NCI-H524 (cell line): ENCODE data around the gene NRG3.
A peak's percentile ranks its signal among the peaks of the same experiment; 100 is the strongest.

ENCODE experiments used
- DNase-seq, 2 experiments: peaks; one replicate each; lab custom pipeline; 2025; lab: John Stamatoyannopoulos, UW

The NRG3 gene

DNA sequence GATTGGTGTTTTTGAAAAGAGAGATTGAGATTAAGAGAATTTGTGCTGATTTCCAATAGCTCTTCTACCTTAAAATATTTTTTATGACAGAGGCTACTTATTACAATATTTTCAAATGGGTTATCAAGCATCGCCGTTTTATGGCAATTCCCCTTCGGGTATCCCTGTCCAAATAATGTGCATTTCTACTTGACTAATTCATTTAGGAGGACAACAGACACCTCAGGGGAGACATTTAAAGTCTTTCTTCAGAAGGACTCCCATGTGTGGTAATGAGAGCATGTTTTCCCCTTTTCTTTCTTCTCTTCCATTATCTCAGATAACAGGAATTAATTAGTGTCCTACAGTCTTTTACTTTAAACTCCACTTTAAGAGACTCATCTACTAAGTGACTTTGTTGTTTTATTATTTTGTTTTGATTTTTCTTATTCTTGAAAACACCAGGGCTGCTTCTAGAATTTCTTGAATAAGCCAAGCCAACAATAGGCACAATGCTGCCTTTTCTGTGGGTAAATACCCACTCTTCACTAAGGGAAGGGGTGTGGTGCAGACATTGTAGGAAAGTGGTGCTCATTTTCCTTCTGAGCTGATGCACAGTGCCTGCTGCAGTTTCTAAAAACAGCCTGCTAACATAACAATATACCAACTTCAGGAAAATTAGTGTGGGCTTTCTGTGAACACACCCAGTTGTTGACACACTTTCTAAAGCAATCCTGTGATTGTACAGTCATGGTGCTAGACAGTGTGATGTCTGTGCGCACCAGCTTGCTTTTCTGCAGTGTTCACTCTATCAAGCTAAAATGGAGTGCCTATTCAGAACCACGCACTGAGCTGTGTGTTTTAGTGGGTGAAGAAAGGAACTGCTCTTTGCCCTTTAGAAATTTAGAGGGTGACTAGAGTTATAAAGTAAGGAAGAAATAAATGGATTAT lies 597.7 kb downstream of the NRG3 start:
- DNase-seq = no peak

DNA sequence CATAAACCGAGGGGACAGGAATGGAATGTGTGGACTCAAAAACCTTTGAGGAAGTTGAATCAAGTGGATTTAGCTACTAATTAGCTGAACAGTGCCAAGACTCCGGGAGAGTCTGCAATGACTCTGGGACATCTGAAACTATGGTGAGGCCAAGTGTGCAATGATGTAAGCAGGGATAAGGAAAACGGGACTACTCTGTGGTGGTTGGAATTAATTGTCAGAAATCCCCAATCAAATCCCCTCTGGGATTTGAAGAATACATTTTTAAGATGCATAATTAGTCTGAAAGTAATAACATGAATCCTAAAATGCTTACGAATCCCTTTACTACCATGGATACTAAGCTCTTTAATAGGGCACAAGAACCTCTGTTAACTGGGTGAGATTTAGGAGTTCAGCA lies 602.8 kb downstream of the NRG3 start:
- DNase-seq = peak; percentile 32 to 51

DNA sequence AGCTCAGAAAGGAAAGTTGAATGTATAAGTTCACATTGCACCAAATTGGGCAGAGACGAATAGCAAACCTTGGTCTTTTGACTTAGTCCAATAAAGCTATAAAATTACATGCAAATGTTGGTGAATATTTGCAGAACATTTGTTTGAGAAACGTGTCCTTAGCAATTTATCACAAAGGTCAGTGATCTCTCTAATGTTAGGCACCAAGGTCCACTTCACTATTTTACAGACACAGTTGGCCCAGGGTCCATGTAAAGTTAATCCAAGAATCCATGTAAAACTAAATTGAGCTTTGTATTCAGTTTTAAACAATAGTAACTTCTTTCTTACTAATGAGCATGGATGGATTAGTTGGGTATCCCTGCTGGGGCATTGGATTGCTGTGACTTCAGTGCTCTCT lies 617.7 kb downstream of the NRG3 start:
- no peak for DNase-seq

DNA sequence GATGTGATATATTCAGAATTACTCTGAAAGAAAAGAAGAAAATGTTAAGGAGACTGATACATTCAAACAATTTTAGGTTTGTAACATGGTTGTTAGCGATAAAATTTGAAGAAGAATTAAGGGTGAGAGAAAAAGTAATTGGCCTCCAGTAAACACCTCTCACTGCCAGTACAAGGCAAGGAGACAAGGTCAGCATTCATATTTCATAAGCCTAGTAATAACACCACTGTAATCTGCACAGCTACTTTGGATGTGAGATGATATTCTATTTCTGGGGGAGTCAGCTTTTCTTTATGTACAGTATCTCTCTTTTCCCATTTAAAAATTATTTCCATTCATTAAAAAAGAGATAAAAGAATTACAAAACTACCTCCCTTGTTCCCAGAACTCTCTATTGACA lies 621.1 kb downstream of the NRG3 start:
- no peak for DNase-seq

DNA sequence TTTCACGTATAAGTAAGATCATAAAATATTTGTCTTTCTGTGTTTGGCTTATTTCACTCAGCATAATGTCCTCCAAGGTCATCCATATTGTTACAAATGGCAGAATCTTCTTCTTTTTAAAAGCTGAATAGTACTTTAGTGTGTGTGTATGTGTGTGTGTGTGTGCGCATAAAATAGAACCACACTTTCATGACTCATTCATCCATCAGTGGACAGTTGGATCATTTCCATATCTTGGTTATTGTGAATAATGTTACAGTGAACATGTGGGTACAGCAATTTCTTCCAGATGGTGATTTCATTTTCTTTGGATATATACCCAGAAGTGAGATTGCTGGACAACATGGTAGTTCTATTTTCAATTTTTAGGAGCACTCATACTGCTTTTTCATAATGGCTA lies 622.4 kb downstream of the NRG3 start:
- no peak for DNase-seq

DNA sequence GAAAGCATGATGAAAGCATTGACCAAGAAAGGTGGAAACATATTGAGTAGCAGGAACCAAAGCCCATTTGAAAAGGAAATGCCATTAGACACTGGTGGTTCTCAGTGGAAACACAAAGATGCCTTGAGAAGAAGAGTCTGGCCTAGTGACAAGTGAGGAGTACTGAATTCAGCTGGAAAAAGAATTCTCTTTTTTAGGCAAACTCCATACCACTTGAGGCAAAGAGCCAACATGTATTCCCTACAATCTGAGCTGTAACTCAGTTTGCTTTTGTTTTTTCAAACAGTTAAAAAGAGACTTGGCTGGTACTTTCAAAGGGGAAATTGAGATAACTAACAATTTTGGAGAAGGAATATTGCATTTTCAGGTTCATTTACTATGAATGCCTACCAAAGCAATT lies 624.0 kb downstream of the NRG3 start:
- DNase-seq = no peak

DNA sequence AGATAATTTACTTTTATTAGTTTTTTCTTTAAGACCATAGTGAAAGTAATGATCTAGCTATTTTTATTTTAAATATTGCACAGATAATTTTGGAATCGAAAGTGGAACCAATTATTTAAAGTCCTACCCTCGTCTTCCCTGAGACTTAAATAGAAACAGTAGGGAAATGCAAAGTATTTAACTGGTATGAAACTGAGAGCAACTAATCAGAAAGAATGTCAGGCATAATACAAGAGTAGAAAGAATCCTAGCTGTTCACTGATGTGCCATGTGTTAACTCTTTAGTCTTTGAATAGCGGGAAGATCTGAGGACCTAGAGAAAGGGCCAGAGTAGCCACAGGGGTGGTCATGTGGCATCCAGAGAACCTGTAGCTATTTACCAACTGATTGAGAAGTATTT lies 630.0 kb downstream of the NRG3 start:
- no peak for DNase-seq

DNA sequence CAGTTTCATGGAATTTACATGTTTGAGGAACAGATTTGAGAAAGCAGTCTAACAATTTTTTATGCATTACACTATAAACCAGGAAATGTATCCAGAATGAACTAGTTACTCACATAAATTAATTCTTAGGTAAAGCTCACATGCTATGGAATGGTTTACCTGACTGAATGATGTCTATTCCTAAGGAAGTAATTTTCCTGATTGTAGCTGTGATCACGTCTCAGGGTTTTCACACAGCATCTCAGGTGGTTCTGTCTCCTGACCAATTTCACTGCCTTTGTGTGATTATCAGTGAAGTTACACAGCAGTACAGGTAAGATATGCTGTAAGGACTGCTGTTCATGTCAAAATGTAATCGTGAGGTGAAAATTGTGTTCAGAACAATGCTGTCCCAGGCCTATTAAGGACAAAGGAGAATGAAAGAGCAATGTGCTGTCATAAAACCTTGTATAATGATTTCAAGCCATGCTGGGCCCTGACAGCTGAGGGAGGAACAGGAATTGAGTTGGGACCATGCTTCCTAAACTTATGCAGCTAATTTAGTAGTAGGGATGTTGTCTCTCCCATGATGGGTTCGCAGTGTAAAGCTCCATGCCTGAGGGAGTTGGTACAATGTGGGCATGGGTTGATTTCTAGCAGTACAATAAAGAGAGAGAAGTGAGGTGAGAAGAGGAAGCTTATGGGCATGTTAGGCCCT lies 631.8 kb downstream of the NRG3 start:
- no peak for DNase-seq

DNA sequence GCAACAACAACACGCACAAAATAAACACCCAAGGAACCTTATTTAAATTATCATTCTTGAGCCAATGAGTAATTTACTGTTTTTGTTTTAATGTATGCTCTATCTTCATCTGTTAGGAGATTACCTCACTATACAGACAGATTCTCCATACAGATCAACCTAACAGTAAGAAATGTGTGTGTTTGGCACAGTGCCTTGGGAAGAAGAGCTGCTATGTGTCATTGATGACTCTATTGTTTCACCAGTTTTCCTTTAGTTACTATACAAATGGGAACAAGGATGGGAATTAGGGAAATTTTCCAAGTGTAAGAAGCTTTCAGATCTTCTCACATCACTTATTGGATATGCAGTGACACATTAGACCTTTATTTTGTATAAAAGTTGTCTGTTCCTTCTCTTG lies 640.3 kb downstream of the NRG3 start:
- no peak for DNase-seq

DNA sequence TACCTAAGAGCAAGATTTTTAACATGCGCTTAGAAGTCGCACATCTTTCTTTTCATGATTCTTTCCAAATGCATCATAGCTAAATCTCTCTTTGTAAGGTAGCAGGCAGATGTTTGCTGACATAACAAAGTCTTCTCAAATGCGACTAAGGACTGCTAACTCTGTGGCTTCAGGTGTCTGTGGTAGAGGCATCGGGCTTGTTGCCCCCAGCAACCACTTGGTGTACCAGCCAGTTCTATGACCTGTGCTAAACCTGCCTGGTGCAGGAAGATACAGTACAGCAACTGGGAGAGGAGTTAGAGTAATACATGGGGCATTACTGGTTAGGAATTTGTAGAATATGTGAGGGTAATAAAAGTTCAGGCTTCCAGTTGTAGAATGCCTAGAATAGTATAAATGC lies 654.1 kb downstream of the NRG3 start:
- DNase-seq = no peak

DNA sequence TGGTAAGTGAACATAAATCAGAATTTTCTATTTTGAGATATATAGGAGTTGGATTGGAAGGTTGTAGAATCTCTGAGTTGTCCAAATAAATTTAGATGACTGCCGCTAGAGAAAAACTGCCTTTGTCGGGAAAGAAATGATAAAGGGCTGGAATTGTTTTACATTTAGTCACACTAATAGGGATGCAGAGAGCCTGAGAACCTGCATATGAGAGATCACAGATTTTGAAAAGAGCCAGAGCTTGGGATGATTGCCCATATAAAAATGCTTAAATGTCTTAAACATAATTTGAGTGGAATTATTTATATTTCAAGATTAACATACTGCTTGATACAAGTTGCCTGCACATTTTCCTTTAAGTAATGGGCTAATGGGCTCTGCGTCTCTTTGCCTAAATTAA lies 660.5 kb downstream of the NRG3 start:
- DNase-seq = no peak

DNA sequence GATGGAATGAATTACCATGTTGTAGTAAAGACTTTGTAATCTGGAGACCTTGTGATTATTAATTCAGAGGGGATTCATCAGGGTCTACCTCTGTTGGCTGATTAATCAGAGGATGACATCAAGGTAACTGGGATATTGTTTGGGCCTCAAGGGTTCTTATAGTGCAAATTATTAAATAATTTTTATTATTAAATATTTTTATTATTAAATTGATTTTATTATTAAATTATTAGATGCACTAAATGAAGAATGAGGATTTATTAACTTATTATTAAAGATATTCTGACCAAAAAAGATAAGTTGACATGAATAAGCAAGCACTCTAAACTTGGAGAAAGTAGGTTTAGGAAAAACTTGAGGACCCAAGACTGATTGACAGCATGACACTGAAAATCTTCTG lies 661.7 kb downstream of the NRG3 start:
- no peak for DNase-seq

DNA sequence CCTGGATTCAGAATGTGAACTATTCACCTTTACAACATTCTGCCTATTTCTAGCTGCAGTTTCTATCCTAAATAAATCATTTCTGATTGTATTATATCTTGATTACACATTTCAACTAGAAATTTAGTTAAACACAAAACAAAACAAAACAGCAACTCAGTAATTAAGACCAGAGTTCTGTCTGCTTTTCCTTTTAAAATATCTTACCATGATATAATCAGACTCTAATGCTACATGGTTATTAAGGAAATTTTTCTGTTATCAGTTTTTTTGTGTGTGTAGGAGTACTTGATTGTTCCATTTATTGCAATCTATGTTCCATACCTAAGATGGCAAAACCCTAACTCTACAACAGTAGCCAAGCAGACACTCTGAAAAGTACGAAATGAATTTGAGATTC lies 663.3 kb downstream of the NRG3 start:
- DNase-seq = no peak

DNA sequence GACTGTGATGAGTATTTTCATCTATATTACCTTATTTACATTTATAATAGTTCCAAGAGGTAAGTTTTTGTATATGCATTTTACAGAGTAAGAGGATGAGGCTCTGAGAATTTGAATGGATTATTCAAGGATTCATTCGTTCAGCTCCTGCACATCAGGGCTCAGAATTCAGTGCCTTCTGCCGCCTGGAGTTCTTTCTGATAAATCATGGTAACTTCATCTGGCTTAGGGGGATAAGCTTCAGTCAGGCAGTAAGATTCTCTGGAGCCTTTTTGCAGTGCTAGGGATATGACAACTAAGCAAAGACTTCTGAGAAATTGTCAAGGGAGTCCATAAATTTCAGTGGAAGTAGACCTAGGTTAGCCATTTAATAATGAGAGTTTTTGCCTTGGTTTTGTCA lies 668.6 kb downstream of the NRG3 start:
- DNase-seq = no peak

DNA sequence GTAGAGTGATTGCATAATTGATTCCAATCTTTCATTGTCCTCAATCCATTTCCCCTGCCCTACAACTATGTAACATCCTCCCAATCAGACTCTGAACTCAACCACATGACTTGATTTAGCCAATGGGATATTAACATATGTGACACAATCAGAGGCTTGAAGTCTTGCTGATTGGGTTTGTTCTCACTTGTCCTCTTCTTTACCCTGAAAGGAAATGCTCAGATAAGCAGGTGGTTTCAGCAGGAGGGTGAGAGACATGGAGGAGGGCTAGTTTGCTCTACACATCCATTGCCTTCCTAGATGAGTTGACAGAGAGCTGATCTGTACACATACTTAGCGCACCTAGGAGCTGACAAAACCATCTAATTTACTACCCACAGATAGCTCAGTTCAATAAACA lies 669.4 kb downstream of the NRG3 start:
- DNase-seq = no peak

DNA sequence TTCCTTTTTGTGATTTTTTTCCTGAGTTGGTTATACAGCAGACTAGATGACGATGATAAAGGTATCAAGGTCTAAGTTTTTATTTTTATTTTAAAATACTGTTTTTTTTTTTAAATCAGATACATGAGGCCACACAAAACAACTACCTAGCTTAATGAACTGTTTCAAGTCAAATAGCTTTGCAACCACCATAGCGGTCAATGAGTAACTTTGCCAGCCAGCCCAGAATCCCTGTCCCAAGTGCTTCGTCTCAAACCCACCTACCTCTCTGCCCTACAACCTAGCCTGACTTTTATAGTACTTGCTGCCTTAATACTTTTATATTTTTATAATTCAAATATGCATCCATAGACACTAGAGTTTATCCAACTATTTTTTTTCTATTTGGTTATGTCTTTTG lies 676.5 kb downstream of the NRG3 start:
- DNase-seq = no peak

DNA sequence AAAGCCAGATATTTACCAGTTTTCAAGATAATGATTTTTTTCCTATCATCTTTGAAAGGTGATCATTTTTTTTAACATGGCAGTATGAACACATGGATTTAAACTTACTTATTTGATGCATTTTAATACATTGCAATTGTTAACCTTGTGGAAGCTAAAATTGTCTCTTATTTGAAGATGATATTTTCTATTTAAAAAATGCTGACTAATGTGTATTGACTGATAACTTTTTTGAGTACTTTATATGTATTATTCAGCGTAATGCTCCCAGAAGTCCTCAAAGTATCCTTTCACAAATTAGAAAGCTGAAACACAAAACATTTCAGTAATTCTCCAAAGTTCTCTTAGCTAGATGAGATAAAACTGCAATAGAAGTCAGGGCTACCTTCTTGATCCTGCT lies 677.3 kb downstream of the NRG3 start:
- no peak for DNase-seq

DNA sequence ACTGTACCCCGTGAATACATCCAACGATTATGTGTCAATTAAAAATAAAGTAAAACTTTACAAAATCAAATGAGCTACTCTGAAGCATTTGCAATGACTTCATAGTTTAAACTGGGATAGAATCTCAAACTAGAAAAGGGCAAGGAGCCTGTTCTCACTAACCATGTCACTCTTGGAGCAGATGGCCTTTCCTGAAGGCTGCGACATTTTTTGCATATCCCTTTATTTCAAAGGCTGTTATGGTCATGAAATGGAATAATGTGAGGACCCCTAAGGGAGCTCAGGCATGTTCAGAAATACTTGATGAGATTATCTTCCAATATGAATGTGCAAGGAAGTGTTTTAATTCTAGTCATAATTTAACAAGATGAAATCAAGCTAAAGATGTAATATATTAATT lies 679.4 kb downstream of the NRG3 start:
- DNase-seq = peak; percentile 6 to 27

DNA sequence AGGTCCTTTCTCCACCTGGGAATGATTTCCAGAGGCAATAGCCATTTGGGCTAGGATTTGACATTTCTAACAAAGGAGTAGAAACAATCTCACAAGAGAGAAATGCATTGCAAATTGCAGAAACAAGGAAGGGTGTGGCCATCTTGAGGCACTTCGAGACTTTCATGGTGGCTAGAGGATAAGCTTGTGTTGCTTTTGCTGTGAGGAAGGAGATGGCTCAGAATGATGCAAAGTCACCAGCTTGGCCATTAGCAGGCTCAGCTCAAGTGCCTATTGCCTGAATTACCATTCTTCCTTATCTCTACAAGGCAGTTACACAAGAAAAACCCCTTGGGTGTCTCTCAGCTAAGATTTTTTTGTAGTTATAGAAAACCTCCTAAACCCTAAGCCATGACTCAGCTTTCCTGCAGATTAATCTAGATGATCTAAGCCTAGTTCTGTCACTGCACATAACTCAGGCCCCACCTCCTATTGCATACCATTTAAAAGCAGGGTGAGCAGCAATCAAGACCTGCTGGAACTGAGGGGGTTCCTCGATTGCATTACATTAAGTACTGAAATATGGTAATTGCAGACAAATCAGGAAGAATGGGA lies 683.1 kb downstream of the NRG3 start:
- no peak for DNase-seq

DNA sequence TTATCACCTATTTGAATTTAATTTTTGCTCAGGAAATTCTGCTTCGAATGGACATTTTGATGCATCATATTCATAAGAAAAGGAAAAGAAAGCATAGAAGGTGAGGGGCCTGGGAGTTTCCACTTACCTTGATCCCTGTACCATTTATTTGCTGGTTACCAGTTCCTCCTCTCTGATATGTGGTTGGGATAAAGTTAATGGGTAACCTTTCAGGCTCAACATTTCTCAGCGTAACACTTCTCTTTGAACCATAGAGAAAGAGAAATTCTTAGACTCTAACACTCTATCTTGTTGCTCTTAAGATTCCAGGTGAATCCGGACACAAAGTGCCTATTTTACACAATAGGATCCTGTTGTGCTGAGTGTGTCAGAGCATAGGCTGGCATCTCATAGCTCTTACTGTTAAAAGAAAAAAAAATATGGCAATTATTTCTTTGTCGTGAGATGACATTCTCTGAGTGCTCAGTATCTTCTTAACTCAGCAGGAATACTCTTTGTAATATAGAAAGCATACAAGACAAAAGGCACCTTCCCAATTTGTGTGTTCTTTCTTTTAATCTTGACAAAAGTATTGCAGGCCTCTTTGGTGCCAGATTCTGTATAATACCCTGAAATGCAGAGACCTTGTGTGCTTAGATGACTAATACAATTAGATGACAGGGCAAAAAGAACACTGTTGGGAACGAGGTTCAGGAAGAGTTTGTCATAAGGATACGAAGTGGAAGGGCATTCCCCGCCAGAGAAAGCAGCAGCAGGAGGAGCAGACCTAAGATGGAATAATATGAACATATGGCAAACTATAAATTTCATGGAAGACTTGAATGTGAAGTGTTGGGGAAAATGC lies 689.6 kb downstream of the NRG3 start:
- peak; percentile 13 to 63 for DNase-seq

DNA sequence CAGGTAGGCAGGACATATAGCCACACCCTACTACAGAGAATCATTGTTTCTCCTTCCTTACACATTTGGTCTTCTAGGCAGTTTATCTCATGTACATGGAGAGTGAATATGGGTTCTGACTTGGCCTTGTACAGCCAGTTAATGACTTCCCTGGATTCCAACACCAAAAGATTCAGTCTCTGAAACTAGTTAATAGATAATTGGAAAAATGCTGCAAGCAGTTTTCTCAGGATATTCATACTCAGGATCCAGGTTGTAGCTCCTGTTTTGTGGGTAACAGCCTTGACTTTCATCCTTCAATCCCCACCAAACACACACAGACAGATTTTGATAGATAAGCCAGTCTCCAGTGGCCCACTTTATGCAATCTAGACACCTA lies 690.2 kb downstream of the NRG3 start:
- DNase-seq = no peak

DNA sequence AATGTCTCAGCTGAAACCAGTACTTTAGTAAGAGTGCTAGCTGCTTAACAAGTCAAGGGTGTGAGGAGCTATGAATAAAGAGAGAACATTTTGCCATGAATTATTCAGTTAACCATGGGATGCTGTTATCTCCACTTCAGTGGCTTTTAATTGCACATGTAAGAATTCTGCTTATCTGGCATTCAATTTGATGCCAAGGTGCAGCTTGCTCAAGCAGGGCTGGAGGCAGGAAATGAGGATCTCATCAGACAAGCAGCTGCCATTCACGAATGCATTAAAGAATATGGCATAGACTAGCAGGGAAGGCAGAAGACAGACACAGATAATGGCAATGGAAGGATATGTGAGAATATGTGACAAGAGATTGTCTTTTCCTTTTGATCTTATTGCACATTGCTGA lies 697.8 kb downstream of the NRG3 start:
- DNase-seq = peak in 1 of 2 experiments; percentile 12
